ENCODE measurements around the gene PEPD.

The PEPD gene

GRCh38 chr19:33376423-33376822 lies 145.2 kb downstream of the PEPD start:
- no peak for DNase-seq

- no peak for DNase-seq
Observed at GRCh38 chr19:33375837-33376159, 145.8 kb downstream of the PEPD start.

- no peak for DNase-seq
Observed at GRCh38 chr19:33375156-33375836, 146.3 kb downstream of the PEPD start.

- peak; percentile 57 for DNase-seq
Observed at GRCh38 chr19:33374236-33374714, 147.3 kb downstream of the PEPD start.

DNA sequence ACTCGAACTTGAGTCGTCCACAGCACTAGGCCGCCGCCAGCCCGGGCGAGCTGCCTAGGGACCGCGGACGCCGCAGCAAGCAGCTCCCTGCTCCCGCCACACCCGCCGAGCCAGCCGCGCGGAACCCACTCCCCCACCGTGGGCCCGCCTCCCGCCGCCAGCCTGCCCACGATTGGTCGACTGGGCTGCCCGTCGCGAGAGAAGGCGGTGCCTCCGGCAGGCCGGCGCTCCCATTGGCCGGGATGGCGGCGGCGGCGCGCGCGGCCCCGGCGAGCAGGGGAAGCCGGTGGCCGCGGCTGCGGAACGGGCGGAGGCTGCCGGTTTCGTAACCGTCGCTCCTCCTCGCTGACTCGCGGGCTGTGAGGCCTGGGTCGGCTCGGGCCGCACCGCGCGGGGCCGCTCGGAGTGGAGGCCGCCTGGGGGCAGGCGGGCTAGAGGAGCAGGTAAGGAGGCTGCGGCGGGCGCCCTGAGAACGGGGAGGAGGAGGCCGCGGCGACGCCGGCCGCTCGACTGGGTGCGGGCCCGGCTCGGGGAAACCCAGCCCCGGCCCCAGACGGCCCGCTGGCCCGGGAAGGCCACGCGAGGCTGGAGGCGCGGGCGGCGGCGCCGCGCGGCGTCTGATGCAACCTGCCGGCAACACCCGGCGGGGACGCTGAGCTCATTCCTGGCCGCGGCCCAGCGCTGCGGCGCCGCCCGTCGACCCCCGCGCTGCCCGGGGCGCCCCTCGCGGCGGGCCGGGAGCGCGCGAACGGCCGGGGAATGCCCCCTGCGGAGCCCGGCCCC lies 147.9 kb downstream of the PEPD start, which contains the start of gene CEBPG:
Gene CEBPG, plus strand, starts transcription at position 257 of the 783 bp plus-strand sequence. CDS start 5,531 bp downstream, outside the sequence.
- peak; percentile 86 for DNase-seq

- no peak for DNase-seq
Observed at GRCh38 chr19:33370783-33371182, 150.8 kb downstream of the PEPD start.

GRCh38 chr19:33368074-33368864 lies 153.3 kb downstream of the PEPD start:
- no peak for DNase-seq

GRCh38 chr19:33366897-33367296 lies 154.7 kb downstream of the PEPD start:
- DNase-seq: no peak

GRCh38 chr19:33366127-33366526 lies 155.5 kb downstream of the PEPD start:
- no peak for DNase-seq

DNA sequence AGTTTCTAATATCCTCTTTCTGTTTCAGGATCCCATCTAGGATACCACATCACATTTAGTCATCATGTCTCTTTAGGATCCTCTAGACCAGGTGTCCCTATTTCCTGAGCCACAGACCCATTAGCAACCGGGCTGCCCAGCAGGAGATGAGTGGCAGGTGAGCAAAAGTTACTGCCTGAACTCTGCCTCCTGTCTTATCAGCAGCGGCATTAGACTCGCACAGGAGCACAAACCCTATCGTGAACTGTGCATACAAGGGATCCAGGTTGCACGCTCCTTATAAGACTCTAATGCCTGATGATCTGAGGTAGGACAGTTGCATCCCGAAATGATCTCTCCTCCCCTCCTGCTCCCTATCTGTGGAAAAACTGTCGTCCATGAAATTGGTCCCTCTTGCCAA lies 155.9 kb downstream of the PEPD start:
- no peak for DNase-seq

- no peak for DNase-seq
Observed at GRCh38 chr19:33363476-33363875, 158.1 kb downstream of the PEPD start.

DNA sequence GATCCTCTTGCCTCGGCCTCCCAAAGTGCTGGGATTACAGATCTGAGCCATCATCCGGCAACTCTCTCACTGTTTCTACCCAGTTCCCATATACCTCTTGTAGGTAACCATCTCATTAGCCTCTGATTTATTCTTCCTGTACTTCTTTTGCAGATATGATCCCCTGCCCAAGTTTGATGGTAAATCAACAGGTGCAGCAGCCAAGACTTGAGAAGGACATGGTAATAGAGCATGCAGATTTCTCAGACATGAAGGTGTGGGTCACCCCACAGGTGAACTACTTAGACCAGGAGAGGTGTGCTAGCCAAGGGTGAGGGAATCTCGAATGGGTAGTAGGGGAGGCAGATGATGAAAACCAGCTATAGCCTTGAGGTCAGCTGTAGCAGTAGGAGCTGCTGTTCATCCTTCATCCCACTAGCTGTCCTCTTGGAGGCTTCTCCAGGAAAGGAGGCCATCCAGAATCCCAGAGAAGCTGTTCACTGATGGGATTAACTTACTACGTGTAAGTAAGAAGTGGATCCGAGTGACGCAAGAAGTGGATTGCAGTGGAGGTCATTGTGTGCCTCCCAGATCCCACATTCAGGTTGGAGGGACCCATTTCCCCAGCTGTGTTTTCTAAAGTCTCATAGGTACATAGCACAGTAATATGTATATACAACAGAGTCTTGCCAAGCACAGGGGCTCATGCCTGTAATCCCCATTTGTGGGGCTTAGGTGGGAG lies 158.9 kb downstream of the PEPD start:
- DNase-seq: no peak

DNA sequence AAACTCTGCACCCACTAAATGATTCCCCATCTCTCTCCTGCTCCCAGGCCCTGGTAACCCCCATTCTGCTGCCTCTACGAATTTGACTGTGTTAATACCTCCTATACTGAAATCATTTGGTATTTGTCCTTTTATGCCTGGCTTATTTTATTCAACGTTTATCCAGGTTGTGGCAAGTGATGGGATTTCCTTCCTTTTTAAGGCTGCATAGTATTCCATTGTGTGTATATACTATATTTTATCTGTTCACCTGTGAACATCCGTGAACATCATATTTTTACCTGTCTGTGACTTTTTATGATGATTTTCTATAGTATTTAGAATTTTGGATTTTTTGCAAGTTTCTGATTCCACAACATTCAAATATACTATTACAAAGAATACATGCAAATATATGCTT lies 162.0 kb downstream of the PEPD start:
- no peak for DNase-seq

GRCh38 chr19:33358408-33358807 lies 163.2 kb downstream of the PEPD start:
- no peak for DNase-seq

DNA sequence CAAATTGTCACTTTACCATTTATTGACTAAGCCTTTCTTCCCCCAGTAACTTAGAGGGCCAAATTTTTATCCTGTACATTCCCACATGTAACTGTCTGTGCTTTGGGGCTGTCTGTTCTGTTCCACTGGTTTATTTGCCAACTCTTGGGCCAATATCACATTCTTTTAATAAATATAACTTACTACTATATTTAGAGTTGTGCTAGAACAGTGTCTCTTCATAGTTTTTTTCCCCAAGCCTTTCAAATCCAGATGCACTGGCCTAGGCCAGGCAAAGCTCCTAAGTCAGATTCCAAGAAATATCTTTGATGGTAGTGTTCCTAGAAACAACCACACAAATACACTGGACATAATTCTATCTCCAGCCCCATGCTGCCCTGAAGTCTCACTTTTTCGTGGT lies 164.0 kb downstream of the PEPD start:
- no peak for DNase-seq

- no peak for DNase-seq
Observed at GRCh38 chr19:33355535-33355934, 166.1 kb downstream of the PEPD start.

DNA sequence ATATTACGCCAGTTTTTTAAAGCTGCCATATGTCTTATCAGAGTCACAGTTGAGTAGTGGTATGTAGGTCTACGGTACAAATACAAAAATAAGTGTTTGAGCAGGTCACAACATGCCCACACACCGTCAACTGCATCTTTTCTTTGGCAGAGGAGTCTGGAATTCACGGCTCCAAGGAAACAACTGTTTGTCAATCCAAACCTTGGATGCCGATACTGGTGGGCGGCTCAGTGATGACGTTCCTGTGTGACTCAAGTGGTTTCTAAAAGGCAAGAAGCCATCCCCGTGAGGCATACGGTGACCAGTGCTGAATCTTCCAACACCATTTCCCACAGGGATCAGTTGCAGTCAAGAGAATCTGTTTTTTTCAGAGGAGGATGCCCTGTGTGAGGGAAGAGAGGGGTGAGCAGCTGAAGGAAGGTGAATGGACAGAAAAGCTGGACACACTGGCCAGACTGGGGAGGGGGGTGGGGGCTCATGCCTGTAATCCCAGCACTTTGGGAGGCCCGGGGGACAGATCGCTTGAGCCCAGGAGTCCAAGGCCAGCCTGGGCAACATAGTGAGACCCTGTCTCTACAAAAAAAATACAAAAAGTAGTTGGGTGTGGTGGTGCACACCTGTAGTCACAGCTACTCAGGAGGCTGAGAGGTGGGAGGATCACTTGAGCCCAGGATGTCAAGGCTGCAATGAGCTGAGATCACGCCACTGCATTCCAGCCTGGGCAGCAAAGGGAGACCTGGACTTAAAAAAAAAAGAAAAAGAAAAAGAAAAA lies 170.9 kb downstream of the PEPD start:
- DNase-seq: no peak

DNA sequence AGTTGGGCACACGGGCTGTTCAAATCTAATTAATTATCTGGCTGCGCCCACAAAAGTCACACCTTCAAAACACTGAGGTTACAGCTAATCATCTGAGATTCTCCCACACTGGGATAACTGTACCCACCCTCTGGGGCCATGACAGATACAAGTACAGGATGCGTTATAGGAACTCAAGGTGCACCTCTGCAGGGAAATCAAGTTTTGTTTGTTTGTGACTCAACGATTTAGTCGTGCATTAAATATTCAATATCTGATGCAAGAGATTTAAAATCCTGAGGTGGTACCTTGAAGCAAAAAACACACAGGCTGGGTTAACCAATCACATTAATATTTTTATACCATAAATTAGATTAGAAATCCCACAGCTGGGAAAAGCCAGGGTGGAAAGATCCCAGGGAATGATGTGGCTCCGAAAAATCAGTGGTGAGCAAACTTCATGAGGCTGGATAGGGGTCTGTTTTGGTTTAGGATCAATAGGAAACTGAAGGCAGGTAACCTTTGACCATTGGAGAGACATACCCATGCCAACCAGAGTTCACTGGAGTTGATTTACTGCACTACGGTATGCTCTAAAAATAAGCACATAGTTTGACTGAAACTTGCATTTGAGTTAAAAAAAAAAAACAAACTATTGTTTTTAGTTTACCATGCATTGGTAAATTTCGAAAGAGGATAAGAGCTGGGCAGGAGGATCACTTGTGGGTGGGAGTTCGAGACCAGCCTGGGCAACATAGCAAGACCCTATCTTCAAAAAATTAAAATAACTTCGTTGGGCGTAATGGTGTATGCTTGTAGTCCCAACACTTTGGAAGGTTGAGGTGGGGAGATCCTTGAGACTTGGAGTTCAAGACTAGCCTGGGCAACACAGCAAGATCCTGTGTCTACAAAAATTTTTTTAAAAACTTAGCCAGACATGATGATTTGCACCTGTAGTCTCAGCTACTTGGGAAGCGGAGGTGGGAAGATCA lies 172.0 kb downstream of the PEPD start:
- no peak for DNase-seq

DNA sequence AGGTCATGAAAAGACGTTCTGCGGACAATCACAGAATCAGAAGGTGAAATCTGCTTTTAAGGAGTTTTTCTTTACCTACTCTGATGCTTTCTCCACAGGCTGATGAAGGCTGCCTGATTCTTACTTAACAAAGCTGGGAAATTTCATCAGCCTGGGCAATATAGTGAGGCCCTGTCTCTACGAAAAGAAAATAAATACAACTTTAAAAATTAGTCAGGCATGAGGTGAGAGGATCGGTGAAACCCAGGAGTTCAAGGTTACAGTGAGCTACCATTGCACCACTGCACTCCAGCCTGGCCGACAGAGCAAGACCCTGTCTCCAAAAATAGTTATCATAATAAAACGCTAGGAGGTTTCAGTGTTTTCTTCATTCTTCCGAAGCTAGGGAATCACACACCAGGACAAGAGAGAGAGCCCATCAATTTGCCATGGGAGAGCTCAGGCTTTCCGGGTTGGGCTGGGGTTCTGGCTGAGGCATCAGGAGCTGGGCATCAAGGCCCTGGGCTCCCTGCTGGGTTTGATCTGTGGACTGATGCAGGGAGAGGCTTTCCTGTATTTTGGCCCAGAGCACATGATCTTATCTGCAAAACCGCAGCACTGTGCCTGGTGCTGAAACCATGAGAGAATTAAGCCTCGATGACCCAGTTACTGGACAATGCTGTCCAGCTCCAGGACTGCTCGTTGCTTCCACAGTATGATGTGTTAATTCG lies 173.1 kb downstream of the PEPD start:
- no peak for DNase-seq

- no peak for DNase-seq
Observed at GRCh38 chr19:33347300-33347699, 174.3 kb downstream of the PEPD start.

Measured in hematopoietic multipotent progenitor cell treated with erythropoietin and hydrocortisone succinate and interleukin-3 and kit ligand, for 8 days (in vitro differentiated cells).